GM23248 (cell line): ENCODE data around the gene ARHGAP10.

ENCODE experiments used
- EZH2 ChIP-seq: fragments of 200-600 bp; sonication (generic); IDR thresholded peaks from 2 replicates; pipeline ENCODE4 v1.6.1; 2018; ENCODE audit warnings: antibody characterized with exemption, mild to moderate bottlenecking; ENCODE audit not compliant: insufficient read depth, poor library complexity, severe bottlenecking
- EZH2phosphoT487 ChIP-seq: fragments of 200-600 bp; sonication (generic); IDR thresholded peaks from 2 replicates; pipeline ENCODE4 v1.6.1; 2018; ENCODE audit warnings: antibody characterized with exemption, moderate library complexity, mild to moderate bottlenecking, low read depth; ENCODE audit not compliant: insufficient read depth

GRCh38 chr4:147863808-147864472 is 132.1 kb downstream of the ARHGAP10 start:
- TF ChIP-seq EZH2phosphoT487 = no peak
- TF ChIP-seq EZH2 = no peak
